ENCODE results near the gene DARS1.

The DARS1 gene

DNA sequence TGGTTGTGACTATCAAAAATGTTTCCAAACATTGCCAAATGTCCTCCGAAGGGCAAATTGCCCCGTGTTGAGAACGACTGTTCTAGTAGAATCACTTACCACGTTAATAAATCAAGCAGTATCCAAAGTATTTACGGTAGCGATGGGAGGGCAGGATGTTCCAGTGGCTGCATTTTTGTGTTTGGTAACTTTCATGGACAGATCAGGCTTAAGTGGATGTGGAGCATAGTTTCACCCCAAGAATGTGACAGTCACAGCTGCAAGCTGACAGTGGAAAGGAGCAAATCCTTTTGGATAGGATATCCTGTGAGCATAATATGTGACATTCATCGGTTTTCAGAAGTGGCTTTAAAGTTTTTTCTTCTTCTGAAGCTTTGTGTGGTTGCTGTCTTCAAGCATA lies 46.3 kb upstream of the DARS1 start:
- Histone ChIP-seq H3K27ac (ENCODE audit: low read length) (no peak overlapping the region), H2AFZ (ENCODE audit: low read depth, low read length) (no peak overlapping the region), H3K4me3 (ENCODE audit: low read length) (no peak overlapping the region), H3K9me3 (ENCODE audit: insufficient read depth, low read length) (no peaks in the 10 kb centered on the region), H4K20me1 (ENCODE audit: insufficient read depth, low read length) (no peaks in the 10 kb centered on the region), H3K4me1 (ENCODE audit: low read length) (peaks cover 32% of the 10 kb centered on the region), H3K79me2 (ENCODE audit: low read length) (no peaks in the 10 kb centered on the region), H3K36me3 (replicated peaks; ENCODE audit: low read depth, low read length) (no peaks in the 10 kb centered on the region), H3K4me2 (ENCODE audit: low read length) (no peak overlapping the region), H3K9ac (ENCODE audit: low read length) (no peak overlapping the region), H3K27me3 (ENCODE audit: low read depth, low read length) (peaks cover 77% of the 10 kb centered on the region)
- TF ChIP-seq, protein P1, sequence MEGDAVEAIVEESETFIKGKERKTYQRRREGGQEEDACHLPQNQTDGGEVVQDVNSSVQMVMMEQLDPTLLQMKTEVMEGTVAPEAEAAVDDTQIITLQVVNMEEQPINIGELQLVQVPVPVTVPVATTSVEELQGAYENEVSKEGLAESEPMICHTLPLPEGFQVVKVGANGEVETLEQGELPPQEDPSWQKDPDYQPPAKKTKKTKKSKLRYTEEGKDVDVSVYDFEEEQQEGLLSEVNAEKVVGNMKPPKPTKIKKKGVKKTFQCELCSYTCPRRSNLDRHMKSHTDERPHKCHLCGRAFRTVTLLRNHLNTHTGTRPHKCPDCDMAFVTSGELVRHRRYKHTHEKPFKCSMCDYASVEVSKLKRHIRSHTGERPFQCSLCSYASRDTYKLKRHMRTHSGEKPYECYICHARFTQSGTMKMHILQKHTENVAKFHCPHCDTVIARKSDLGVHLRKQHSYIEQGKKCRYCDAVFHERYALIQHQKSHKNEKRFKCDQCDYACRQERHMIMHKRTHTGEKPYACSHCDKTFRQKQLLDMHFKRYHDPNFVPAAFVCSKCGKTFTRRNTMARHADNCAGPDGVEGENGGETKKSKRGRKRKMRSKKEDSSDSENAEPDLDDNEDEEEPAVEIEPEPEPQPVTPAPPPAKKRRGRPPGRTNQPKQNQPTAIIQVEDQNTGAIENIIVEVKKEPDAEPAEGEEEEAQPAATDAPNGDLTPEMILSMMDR (IDR thresholded peaks at IDR 0.05; ENCODE audit: low read depth, low read length): no peak
- no peak for TF ChIP-seq EZH2phosphoT487 (IDR thresholded peaks at IDR 0.05; ENCODE audit: low read depth)

DNA sequence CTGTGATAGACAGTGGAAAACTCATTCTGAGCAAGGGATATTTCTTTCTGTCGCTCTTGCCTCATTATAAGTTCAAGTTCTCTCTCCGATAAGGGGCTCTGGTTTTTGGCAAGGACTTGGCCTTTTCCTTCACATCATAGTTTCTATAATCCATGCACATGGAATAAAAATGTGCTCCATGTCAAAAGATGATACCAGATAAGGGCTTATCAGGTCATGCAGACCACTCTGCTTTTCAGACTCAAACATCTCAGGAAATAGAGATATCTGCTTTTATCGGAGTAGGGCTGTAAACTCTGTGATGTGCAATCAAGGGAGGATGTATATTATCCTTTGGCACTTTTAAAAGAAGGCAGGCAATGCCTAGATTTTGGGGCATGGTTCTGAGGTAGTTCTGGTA lies 45.0 kb upstream of the DARS1 start:
- TF ChIP-seq EZH2phosphoT487 (IDR thresholded peaks at IDR 0.05; ENCODE audit: low read depth): no peak

DNA sequence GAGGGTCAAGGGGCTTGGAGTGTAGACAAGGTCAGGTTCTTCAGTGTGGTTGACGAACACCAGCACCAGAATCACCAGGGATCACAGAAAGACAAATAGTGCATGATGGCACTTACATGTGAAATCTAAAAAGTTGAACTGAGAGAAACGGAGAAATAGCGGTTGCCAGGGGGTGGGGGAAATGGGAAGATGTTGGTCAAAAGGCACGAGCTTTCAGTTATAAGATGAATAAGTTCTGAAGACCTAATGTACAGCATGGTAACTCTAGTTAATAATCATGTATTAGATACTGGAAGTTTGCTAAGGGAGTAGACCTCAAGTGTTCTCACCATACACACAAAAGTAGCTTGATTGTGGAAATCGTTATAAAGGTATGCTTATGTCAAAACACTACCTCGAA lies 43.7 kb upstream of the DARS1 start:
- no peaks in the 10 kb centered on the region for H3K36me3 ChIP-seq (replicated peaks; ENCODE audit: low read depth, low read length)
- peak overlapping the region; percentile 46 for H3K4me3 ChIP-seq (ENCODE audit: low read length)
- no peak overlapping the region for H2AFZ ChIP-seq (ENCODE audit: low read depth, low read length)
- H4K20me1 ChIP-seq (ENCODE audit: insufficient read depth, low read length): no peaks in the 10 kb centered on the region
- no peaks in the 10 kb centered on the region for H3K9me3 ChIP-seq (ENCODE audit: insufficient read depth, low read length)
- peaks cover 75% of the 10 kb centered on the region for H3K27me3 ChIP-seq (ENCODE audit: low read depth, low read length)
- peak overlapping the region; percentile 28; the same call in 1 of the 2 replicates for H3K9ac ChIP-seq (ENCODE audit: low read length)
- TF ChIP-seq, protein P1 (IDR thresholded peaks at IDR 0.05; ENCODE audit: low read depth, low read length): no peak
- peak; percentile 85 for TF ChIP-seq EZH2phosphoT487 (IDR thresholded peaks at IDR 0.05; ENCODE audit: low read depth)
- peak overlapping the region; percentile 53 for H3K27ac ChIP-seq (ENCODE audit: low read length)
- H3K4me2 ChIP-seq (ENCODE audit: low read length): peak overlapping the region; percentile 61
- H3K4me1 ChIP-seq (ENCODE audit: low read length): peaks cover 32% of the 10 kb centered on the region
- no peaks in the 10 kb centered on the region for H3K79me2 ChIP-seq (ENCODE audit: low read length)

More for the DNA sequence above, 45.0 kb upstream of the DARS1 start:
- Histone ChIP-seq H3K4me3 (ENCODE audit: low read length) (no peak overlapping the region), H3K9ac (ENCODE audit: low read length) (no peak overlapping the region), H3K4me1 (ENCODE audit: low read length) (peaks cover 32% of the 10 kb centered on the region), H3K79me2 (ENCODE audit: low read length) (no peaks in the 10 kb centered on the region), H3K4me2 (ENCODE audit: low read length) (peak overlapping the region; percentile 61; the same call in 1 of the 2 replicates), H3K36me3 (replicated peaks; ENCODE audit: low read depth, low read length) (no peaks in the 10 kb centered on the region), H2AFZ (ENCODE audit: low read depth, low read length) (no peak overlapping the region), H3K27me3 (ENCODE audit: low read depth, low read length) (peaks cover 73% of the 10 kb centered on the region), H4K20me1 (ENCODE audit: insufficient read depth, low read length) (no peaks in the 10 kb centered on the region), H3K9me3 (ENCODE audit: insufficient read depth, low read length) (no peaks in the 10 kb centered on the region), H3K27ac (ENCODE audit: low read length) (no peak overlapping the region)

GRCh38 chr2:136028001-136028400 lies 42.6 kb upstream of the DARS1 start:
- TF ChIP-seq, protein P1 (IDR thresholded peaks at IDR 0.05; ENCODE audit: low read depth, low read length): no peak
- no peak for TF ChIP-seq EZH2phosphoT487 (IDR thresholded peaks at IDR 0.05; ENCODE audit: low read depth)
- Histone ChIP-seq H3K4me1 (ENCODE audit: low read length) (peaks cover 32% of the 10 kb centered on the region), H3K27me3 (ENCODE audit: low read depth, low read length) (peaks cover 73% of the 10 kb centered on the region), H3K79me2 (ENCODE audit: low read length) (no peaks in the 10 kb centered on the region), H3K9me3 (ENCODE audit: insufficient read depth, low read length) (no peaks in the 10 kb centered on the region), H2AFZ (ENCODE audit: low read depth, low read length) (no peak overlapping the region), H3K9ac (ENCODE audit: low read length) (no peak overlapping the region), H3K4me3 (ENCODE audit: low read length) (no peak overlapping the region), H3K4me2 (ENCODE audit: low read length) (no peak overlapping the region), H3K36me3 (replicated peaks; ENCODE audit: low read depth, low read length) (no peaks in the 10 kb centered on the region), H4K20me1 (ENCODE audit: insufficient read depth, low read length) (no peaks in the 10 kb centered on the region), H3K27ac (ENCODE audit: low read length) (no peak overlapping the region)
